Placental pericyte (primary cell): Measurements from ENCODE around the gene TYK2. TPM values are rescaled to one million over a fixed set of nuclear protein-coding genes. Genes with fewer than 3 reads are reported as not detected.

ENCODE experiments used
- small RNA-seq: library from RNA; depleted of rRNA; stranded (forward); fragments of <200 nt; gene quantifications from one replicate; pipeline ENCODE3, GENCODE V24; 2012; ENCODE audit warnings: low replicate concordance
- total RNA-seq: library from RNA; depleted of rRNA; stranded (reverse); fragments of >200 nt; gene quantifications from 2 replicates; pipeline ENCODE4 v1.2.3, GENCODE V29; 2012

TYK2 gene
- total RNA-seq, result 56.2 and 108 TPM in 2 replicates

DNA sequence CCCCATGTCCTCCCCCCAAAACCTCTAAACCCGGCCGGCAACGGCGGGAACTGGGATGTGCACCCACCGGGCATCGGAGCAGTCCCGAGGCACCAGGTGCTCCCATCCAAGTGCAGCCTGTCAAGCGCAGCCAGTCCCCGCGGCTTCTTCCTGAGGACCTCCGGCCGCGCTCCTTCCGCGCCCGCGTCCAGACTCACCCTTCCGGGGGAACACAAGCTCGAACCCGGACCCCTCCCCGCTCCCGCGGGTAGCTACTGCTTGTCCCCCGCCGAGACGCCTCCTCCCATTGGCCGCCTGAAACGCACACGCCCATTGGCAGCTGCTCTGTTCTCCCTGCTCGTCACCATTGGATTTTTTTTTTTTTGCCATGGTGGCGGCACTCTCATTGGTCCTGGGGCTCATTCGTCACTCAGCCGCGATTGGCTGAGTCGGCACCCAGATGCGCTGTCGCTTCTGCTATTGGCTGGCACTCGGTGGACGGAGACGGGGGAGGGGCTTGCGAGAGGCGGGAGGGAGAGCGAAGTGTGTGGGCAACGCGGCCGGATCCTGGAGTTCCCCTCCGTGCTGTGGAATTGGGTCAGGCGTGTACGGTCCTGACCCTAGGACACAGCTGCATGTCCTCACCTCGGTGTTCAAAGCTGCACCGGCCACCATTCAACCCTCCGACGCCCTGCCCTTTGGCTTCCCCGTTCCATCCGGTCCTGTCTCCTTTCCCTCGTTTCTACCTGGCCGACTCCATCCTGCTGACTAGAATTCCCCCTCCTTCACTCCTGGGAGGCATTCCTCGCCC, at the start of gene TYK2:
Gene TYK2 (minus strand): TSS at position 260 of the 790 bp plus-strand sequence. CDS start 2,166 bp downstream, outside the sequence.

GRCh38 chr19:10420444-10421239, 40.3 kb upstream of the TYK2 start, which contains the start of gene PDE4A:
PDE4A (plus strand) TSS chr19:10420538; CDS start chr19:10420765, 227 bp downstream.

GRCh38 chr19:10403137-10404021, 23.0 kb upstream of the TYK2 start, which contains the start of gene CDC37:
CDC37 (minus strand) TSS chr19:10403542; CDS start chr19:10403479, 63 bp downstream.

DNA sequence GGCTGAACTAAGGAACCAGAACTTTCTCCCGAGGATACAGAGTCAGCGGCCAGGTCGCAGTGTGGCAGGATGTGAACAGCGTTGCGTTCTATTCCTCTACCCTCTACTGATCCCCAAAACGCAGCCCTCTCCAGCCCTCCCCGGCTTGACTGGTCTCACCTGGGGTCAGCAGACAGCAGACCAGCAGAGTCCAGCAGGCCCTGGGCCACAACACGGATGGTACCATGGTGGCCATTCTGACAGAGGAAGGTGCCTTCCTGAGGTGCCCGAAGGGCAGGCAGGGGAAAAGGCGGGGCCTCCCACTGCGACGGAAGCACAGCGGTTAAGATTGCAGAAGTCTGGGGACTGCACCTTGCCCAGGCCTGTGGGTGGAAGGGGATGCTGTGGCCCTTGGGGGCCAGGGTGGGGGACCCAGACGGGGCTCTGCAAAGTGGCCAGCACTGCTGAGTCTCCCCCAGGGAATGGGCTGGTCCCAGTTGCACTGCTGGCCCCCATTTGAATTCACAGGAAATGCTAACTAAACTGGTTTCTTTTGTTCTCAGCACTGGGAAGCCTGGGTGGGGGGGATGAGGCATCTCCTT, 40.9 kb downstream of the TYK2 start, which contains the start of gene ICAM3:
Gene ICAM3 (minus strand): TSS at position 245 of the 581 bp plus-strand sequence. CDS start 10 bp downstream, at position 235.

GRCh38 chr19:10332965-10333757, 47.2 kb downstream of the TYK2 start, which contains the start of gene RAVER1:
RAVER1 (minus strand) TSS chr19:10333529; CDS start chr19:10333507, 22 bp downstream.

GRCh38 chr19:10315335-10316214, 64.8 kb downstream of the TYK2 start, which contains the start of gene FDX2:
FDX2 (minus strand) TSS chr19:10316015; CDS start chr19:10315996, 19 bp downstream.

GRCh38 chr19:10309423-10309822, 70.9 kb downstream of the TYK2 start, which contains the start of gene ZGLP1:
ZGLP1 (minus strand) TSS chr19:10309815.

Small RNAs within 50 kb of the gene (small RNA-seq; reads per million reads assigned to genes)
- gene AC011511.1, result not detected
- gene AC011511.4, result not detected

Other genes with a start within 250 kb of the TYK2 start
- gene DNMT1, start 185.6 kb downstream of the TYK2 start, total RNA-seq, result 23.4 and 96.8 TPM in 2 replicates
- gene S1PR2, start 149.2 kb downstream of the TYK2 start, total RNA-seq, result 41.9 and 42.2 TPM in 2 replicates
- 42.7 and 79.3 TPM in 2 replicates for gene MRPL4, start 128.4 kb downstream of the TYK2 start, total RNA-seq
- gene ICAM1, start 109.5 kb downstream of the TYK2 start, total RNA-seq, result 52.1 and 189 TPM in 2 replicates
- 8.3 and 9.2 TPM in 2 replicates for gene ICAM4, start 93.6 kb downstream of the TYK2 start, total RNA-seq
- gene ICAM5, start 90.6 kb downstream of the TYK2 start, total RNA-seq, result 11.6 and 16.2 TPM in 2 replicates
- gene ZGLP1, start 70.8 kb downstream of the TYK2 start, total RNA-seq, result 0.44 and 0.72 TPM in 2 replicates
- 19.5 and 36.1 TPM in 2 replicates for gene FDX2, start 64.6 kb downstream of the TYK2 start, total RNA-seq
- gene RAVER1, start 47.0 kb downstream of the TYK2 start, total RNA-seq, result 11.2 and 25.3 TPM in 2 replicates
- 2.8 and 11.3 TPM in 2 replicates for gene ICAM3, start 40.9 kb downstream of the TYK2 start, total RNA-seq
- 208 and 224 TPM in 2 replicates for gene CDC37, start 23.0 kb upstream of the TYK2 start, total RNA-seq
- gene PDE4A, start 40.0 kb upstream of the TYK2 start, total RNA-seq, result 5.5 and 8.0 TPM in 2 replicates
- 60.6 and 79.3 TPM in 2 replicates for gene KEAP1, start 122.8 kb upstream of the TYK2 start, total RNA-seq
- 2.0 and 10.5 TPM in 2 replicates for gene S1PR5, start 136.9 kb upstream of the TYK2 start, total RNA-seq
- gene ATG4D, start 163.3 kb upstream of the TYK2 start, total RNA-seq, result 29.8 and 31.7 TPM in 2 replicates
- gene KRI1, start 185.4 kb upstream of the TYK2 start, total RNA-seq, result 6.8 and 10.3 TPM in 2 replicates
- 3.1 and 12.6 TPM in 2 replicates for gene CDKN2D, start 188.4 kb upstream of the TYK2 start, total RNA-seq
- 0.22 and 1.0 TPM in 2 replicates for gene AP1M2, start 206.7 kb upstream of the TYK2 start, total RNA-seq
- gene SLC44A2, start 245.0 kb upstream of the TYK2 start, total RNA-seq, result 54.3 and 97.6 TPM in 2 replicates